T-cell (primary cell): ENCODE results near the gene USH2A. TPM values are rescaled to one million over a fixed set of nuclear protein-coding genes. Genes with fewer than 3 reads are reported as not detected.

ENCODE experiments used
- ATAC-seq, 4 experiments: fragments of 200-7000 bp in 3 of 4; fragments of 150-1000 bp in 1 of 4; cut with Tn5 transposase; replicated peaks in 1 of 4; 1 replicate in 3 of 4; 2 replicates in 1 of 4; pipeline ENCODE4 v1.10.0; 2021; ENCODE audit warnings: moderate library complexity in 3 of 4, mild to moderate bottlenecking in 2 of 4, moderate number of reproducible peaks in 1 of 4
- CTCF ChIA-PET, 2 donors: fragments of 300-600 bp; sonication (Branson Sonifier 250); formaldehyde crosslinking; loops; one replicate each; lab custom pipeline; 2022; ENCODE audit warnings: antibody characterized with exemption in 2 of 2; lab: Charles Lee
- POLR2A ChIA-PET, 2 donors: fragments of 300-600 bp; sonication (Branson Sonifier 250); formaldehyde crosslinking; loops; one replicate each; lab custom pipeline; 2022; ENCODE audit warnings: antibody characterized with exemption in 2 of 2; lab: Charles Lee
- DNase-seq, 35 experiments: peaks; one replicate each; pipeline versions ENCODE4 v3.0.0 to v3.0.0-alpha.2; 2013 to 2023
- H3K27ac ChIP-seq: one replicate; pipeline ENCODE4 v1.5.1; 2013; ENCODE audit warnings: low read length
- H3K27me3 ChIP-seq, 2 experiments: replicated peaks in 1 of 2; 1 replicate in 1 of 2; 2 replicates in 1 of 2; pipeline versions ENCODE4 v1.6.1 to v1.7.0; 2013; ENCODE audit warnings: low read length in 1 of 2, mixed read lengths in 1 of 2; ENCODE audit not compliant: control insufficient read depth in 2 of 2, insufficient read depth in 2 of 2; ENCODE audit errors: extremely low read depth in 1 of 2
- H3K36me3 ChIP-seq, 2 donors: 1 replicate in 1 of 2; 2 replicates in 1 of 2; pipeline versions ENCODE4 v1.6.1 to v1.7.0; 2013; ENCODE audit warnings: low read length in 1 of 2; ENCODE audit not compliant: control insufficient read depth in 2 of 2, insufficient read depth in 1 of 2; ENCODE audit errors: extremely low read depth in 1 of 2
- H3K4me1 ChIP-seq, 2 experiments: 1 replicate in 1 of 2; 2 replicates in 1 of 2; pipeline versions ENCODE4 v1.6.1 to v1.7.0; 2013; ENCODE audit warnings: low read length in 2 of 2, mixed read lengths in 1 of 2; ENCODE audit not compliant: insufficient read depth in 2 of 2, control insufficient read depth in 1 of 2; ENCODE audit errors: extremely low read depth in 1 of 2
- H3K4me3 ChIP-seq, 2 donors: 1 replicate in 1 of 2; 2 replicates in 1 of 2; pipeline versions ENCODE4 v1.5.1 to v1.7.0; 2013; ENCODE audit warnings: mild to moderate bottlenecking in 2 of 2, low read length in 1 of 2, moderate library complexity in 1 of 2; ENCODE audit not compliant: control insufficient read depth in 1 of 2; ENCODE audit errors: extremely low read depth in 1 of 2
- H3K9me3 ChIP-seq: 2 replicates; pipeline ENCODE4 v1.7.0; 2013
- H3K27ac Mint-ChIP-seq, 2 donors: one replicate each; pipeline ENCODE4 v1.8.0; 2020 to 2021; ENCODE audit warnings: mild to moderate bottlenecking in 2 of 2, mixed read lengths in 2 of 2
- H3K27me3 Mint-ChIP-seq, 2 donors: one replicate each; pipeline ENCODE4 v1.8.0; 2021 to 2022; ENCODE audit warnings: mixed read lengths in 2 of 2
- H3K36me3 Mint-ChIP-seq: one replicate; pipeline ENCODE4 v1.8.0; 2021; ENCODE audit warnings: mixed read lengths
- H3K4me1 Mint-ChIP-seq, 3 donors: one replicate each; pipeline ENCODE4 v1.8.0; 2020 to 2022; ENCODE audit warnings: mixed read lengths in 3 of 3, mild to moderate bottlenecking in 1 of 3
- H3K4me3 Mint-ChIP-seq, 3 donors: one replicate each; pipeline ENCODE4 v1.8.0; 2020 to 2022; ENCODE audit warnings: mild to moderate bottlenecking in 3 of 3, mixed read lengths in 3 of 3, moderate library complexity in 3 of 3
- H3K9me3 Mint-ChIP-seq, 3 donors: one replicate each; pipeline ENCODE4 v1.8.0; 2020 to 2022; ENCODE audit warnings: mixed read lengths in 3 of 3
- WGBS: methylation state at CpG from one replicate; pipeline ENCODE4 v1.1.5; 2013; ENCODE audit warnings: missing lambda C conversion rate; ENCODE audit not compliant: insufficient coverage; 5-methylcytosine and 5-hydroxymethylcytosine counted together
- total RNA-seq, 35 experiments: library from RNA in 6 of 35; stranded (reverse) in 6 of 35; fragments of 120-200 nt in 1 of 35; gene quantifications; one replicate each; pipeline versions ENCODE4 v1.2.1 to v1.2.4 and lab custom pipeline; 2013 to 2026

The USH2A gene
- total RNA-seq, 5 donors from 2014 or later (not counting 1 experiment from before 2014, with no cell fraction given), result not detected

DNA sequence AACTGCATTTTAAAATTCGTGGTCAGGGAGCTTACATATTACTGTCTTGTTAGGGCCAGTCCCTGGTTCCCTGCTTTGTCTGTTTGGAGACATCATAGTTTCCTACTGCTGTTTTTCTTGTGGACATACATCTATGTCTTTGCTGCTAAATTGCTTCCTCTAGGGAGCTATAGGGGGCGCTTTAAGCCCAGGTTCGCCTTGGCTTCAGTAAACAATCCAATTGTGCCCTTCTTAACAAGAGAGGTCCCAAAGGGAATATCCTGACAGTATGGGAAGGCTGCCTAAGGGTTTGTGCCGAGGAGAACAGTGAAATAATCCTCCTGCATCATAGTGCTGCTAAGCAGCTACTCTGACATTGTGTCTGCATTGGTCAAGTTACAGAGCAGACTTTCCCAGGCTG, 112.5 kb downstream of the USH2A start:
- Histone ChIP-seq H3K27me3 (no peaks in the 10 kb centered on the region), H3K4me1 (no peaks in the 10 kb centered on the region), H3K27ac (no peak overlapping the region), H3K4me3 (no peak overlapping the region), H3K36me3 (no peaks in the 10 kb centered on the region), H3K9me3 (no peaks in the 10 kb centered on the region)
- Mint-ChIP-seq H3K9me3 (peaks cover 10 to 11% (median 10%) of the 10 kb centered on the region in 3 donors), H3K27me3 (no peaks in the 10 kb centered on the region), H3K4me3 (no peak overlapping the region), H3K27ac (no peak overlapping the region), H3K36me3 (no peaks in the 10 kb centered on the region), H3K4me1 (no peaks in the 10 kb centered on the region)
- WGBS, result 0% methylated on average over 1 of the region's 4 CpGs
- DNase-seq, result no peak
- ChIA-PET CTCF (no interaction called here), POLR2A (no interaction called here)
- no peak for ATAC-seq

DNA sequence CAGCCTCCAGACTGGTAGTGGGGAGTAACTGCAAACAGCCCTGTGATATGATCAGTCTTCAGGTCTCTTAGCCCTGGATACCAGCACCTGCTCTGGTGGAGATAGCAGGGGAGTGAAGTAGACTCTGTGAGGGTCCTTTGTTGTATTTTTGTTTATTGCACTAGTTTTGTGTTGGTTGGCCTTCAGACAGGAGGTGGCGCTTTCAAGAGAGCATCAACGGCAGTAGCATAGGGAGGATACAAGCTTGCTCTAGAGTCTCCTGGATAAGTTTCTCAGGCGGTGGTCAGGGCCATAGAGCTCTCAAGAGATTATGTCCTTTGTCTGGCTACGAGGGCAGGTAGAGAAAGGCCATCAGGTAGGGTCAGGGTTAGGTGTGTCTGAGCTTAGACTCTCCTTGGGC, 116.4 kb downstream of the USH2A start:
- Mint-ChIP-seq H3K27me3 (no peaks in the 10 kb centered on the region), H3K9me3 (peaks cover 3 to 21% (median 10%) of the 10 kb centered on the region in 3 donors), H3K4me1 (no peaks in the 10 kb centered on the region), H3K27ac (no peak overlapping the region), H3K36me3 (no peaks in the 10 kb centered on the region), H3K4me3 (no peak overlapping the region)
- no peak overlapping the region for H3K27ac ChIP-seq
- H3K9me3 ChIP-seq, result no peaks in the 10 kb centered on the region
- ChIA-PET POLR2A (no interaction called here), CTCF (no interaction called here)
- DNase-seq (no peak), ATAC-seq (no peak)
- H3K4me1 ChIP-seq, result no peaks in the 10 kb centered on the region
- 80% methylated on average over 4 of the region's 4 CpGs for WGBS
- no peaks in the 10 kb centered on the region for H3K36me3 ChIP-seq
- no peak overlapping the region for H3K4me3 ChIP-seq
- no peaks in the 10 kb centered on the region for H3K27me3 ChIP-seq

DNA sequence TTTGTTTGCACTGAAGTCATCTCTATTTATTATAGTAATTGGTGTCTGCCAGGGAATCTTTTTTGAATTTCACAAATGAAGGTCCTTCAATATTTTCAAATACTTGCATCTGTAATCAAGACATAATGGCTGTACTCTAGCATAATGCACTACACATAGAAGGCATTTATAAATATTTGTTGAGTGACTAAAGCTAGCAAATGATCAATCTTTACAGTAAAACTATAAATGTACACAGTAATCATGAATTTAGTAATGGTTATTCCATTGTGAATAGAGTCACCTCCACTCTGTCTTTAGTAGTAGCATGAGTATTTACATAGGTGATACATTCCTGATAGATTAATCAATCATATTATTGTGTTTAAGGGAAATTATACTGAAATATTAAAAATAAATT, 119.6 kb downstream of the USH2A start:
- Histone ChIP-seq H3K27ac (no peak overlapping the region), H3K27me3 (no peaks in the 10 kb centered on the region), H3K36me3 (no peaks in the 10 kb centered on the region), H3K4me3 (no peak overlapping the region), H3K4me1 (no peaks in the 10 kb centered on the region), H3K9me3 (no peaks in the 10 kb centered on the region)
- POLR2A ChIA-PET, result no interaction called here
- no peak overlapping the region for H3K27ac Mint-ChIP-seq
- DNase-seq (no peak), ATAC-seq (no peak)
- CTCF ChIA-PET, result no interaction called here
- H3K4me3 Mint-ChIP-seq, result no peak overlapping the region
- no peaks in the 10 kb centered on the region for H3K4me1 Mint-ChIP-seq
- H3K36me3 Mint-ChIP-seq, result no peaks in the 10 kb centered on the region
- peaks cover 3 to 27% (median 11%) of the 10 kb centered on the region in 3 donors for H3K9me3 Mint-ChIP-seq
- H3K27me3 Mint-ChIP-seq, result no peaks in the 10 kb centered on the region

DNA sequence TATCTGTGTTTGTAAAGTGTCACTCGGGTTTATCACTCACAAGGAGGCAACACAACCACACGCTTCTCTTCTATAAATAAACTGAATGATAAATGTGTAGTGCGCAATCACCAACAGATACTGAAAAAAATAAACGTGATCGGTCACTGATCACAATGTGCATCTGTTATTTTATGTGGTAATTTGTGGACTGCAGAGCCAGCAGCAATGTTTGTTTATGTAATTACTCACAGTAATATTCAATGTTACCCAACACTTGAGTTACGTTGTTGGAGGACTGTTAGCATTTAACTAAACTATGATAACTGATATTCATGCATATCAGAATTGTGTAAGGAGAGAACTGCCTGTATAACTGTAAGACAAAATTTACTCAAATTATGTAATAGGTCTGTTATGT, 129.6 kb downstream of the USH2A start:
- H3K4me1 ChIP-seq, result no peaks in the 10 kb centered on the region
- WGBS, result no CpG with 5 or more reads among the region's 6 CpGs
- no peaks in the 10 kb centered on the region for H3K27me3 Mint-ChIP-seq
- H3K27ac ChIP-seq, result no peak overlapping the region
- H3K4me3 ChIP-seq, result no peak overlapping the region
- no peak overlapping the region for H3K27ac Mint-ChIP-seq
- no peaks in the 10 kb centered on the region for H3K36me3 Mint-ChIP-seq
- no peaks in the 10 kb centered on the region for H3K36me3 ChIP-seq
- no peak overlapping the region for H3K4me3 Mint-ChIP-seq
- no peaks in the 10 kb centered on the region for H3K9me3 ChIP-seq
- H3K9me3 Mint-ChIP-seq, result peaks cover 6 to 14% (median 10%) of the 10 kb centered on the region in 3 donors
- H3K4me1 Mint-ChIP-seq, result no peaks in the 10 kb centered on the region
- DNase-seq, result no peak
- CTCF ChIA-PET, result no interaction called here
- ATAC-seq, result no peak
- POLR2A ChIA-PET, result no interaction called here
- H3K27me3 ChIP-seq, result no peaks in the 10 kb centered on the region

DNA sequence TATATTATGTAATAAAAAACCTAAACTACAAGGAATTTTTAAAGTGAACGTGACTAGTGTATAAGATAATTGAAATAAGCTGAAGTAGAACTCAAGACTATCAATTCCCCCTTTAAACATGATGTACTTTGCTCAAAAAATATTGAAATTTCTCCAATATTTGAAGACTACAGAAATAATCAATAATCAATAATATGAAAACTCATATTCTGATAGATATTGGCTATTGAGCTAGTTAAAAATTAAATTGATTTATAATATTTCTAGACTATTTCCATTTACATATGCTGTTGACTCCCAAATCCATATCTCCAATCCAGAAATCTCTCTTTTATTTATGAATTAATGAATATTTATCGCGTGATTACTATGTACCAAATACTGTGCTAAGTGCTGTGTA, 133.2 kb downstream of the USH2A start:
- WGBS, result no CpG with 5 or more reads among the region's 3 CpGs

DNA sequence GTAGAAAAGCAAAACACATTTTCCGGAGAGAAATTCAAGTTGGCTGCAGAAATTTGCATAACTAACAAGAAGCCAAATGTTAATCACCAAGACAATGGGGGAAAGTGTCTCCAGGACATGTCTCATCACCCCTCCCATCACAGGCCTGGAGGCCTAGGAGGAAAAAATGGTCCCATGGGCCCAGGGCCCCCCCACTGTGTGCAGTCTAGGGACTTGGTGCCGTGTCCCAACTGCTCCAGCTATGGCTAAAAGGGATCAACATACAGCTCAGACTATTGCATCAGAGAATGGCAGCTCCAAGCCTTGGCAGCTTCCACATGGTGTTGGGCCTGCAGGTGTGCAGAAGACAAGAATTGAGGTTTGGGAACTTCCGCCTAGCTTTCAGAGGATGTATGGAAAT, 138.2 kb downstream of the USH2A start:
- H3K36me3 ChIP-seq, result no peaks in the 10 kb centered on the region
- WGBS, result 100% methylated on average over 1 of the region's 3 CpGs
- DNase-seq (no peak), ATAC-seq (no peak)
- H3K9me3 ChIP-seq, result no peaks in the 10 kb centered on the region
- Mint-ChIP-seq H3K4me1 (no peaks in the 10 kb centered on the region), H3K4me3 (no peak overlapping the region), H3K9me3 (peaks cover 11 to 29% (median 12%) of the 10 kb centered on the region in 3 donors), H3K36me3 (no peaks in the 10 kb centered on the region), H3K27ac (no peak overlapping the region), H3K27me3 (no peaks in the 10 kb centered on the region)
- ChIA-PET POLR2A (no interaction called here), CTCF (no interaction called here)
- H3K4me3 ChIP-seq, result no peak overlapping the region
- H3K27me3 ChIP-seq, result no peaks in the 10 kb centered on the region
- no peak overlapping the region for H3K27ac ChIP-seq
- no peaks in the 10 kb centered on the region for H3K4me1 ChIP-seq

More for the DNA sequence above, 133.2 kb downstream of the USH2A start:
- Mint-ChIP-seq H3K27me3 (no peaks in the 10 kb centered on the region), H3K36me3 (no peaks in the 10 kb centered on the region), H3K4me3 (no peak overlapping the region), H3K27ac (no peak overlapping the region), H3K9me3 (peaks cover 16 to 18% (median 17%) of the 10 kb centered on the region in 3 donors), H3K4me1 (no peaks in the 10 kb centered on the region)
- Histone ChIP-seq H3K9me3 (no peaks in the 10 kb centered on the region), H3K4me3 (no peak overlapping the region), H3K36me3 (no peaks in the 10 kb centered on the region), H3K27ac (no peak overlapping the region), H3K27me3 (no peaks in the 10 kb centered on the region), H3K4me1 (no peaks in the 10 kb centered on the region)
- ChIA-PET POLR2A (no interaction called here), CTCF (no interaction called here)
- ATAC-seq (no peak), DNase-seq (no peak)

DNA sequence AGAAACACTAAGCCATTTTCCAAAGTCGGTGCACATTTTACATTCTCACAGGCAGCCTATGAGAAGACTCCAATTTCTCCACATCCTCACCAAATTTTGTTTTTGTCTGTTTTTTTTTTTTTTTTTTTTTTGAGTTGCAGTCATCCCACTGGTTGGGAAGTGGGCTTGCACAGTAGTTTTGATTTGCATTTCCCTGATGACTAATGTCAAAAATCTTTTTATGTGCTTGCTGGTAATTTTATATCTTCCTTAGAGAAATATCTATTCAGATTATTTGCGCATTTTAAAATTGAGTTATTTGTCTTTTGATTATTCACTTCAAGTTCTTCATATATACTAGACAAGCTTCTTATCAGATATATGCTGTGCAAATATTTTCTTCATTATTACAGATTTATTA, 141.5 kb downstream of the USH2A start:
- POLR2A ChIA-PET, result no interaction called here
- H3K4me1 Mint-ChIP-seq, result no peaks in the 10 kb centered on the region
- no peak overlapping the region for H3K4me3 ChIP-seq
- H3K4me1 ChIP-seq, result no peaks in the 10 kb centered on the region
- peaks cover 17 to 45% (median 22%) of the 10 kb centered on the region in 3 donors for H3K9me3 Mint-ChIP-seq
- H3K27me3 ChIP-seq, result no peaks in the 10 kb centered on the region
- WGBS, result no CpG with 5 or more reads among the region's 2 CpGs
- H3K36me3 Mint-ChIP-seq, result no peaks in the 10 kb centered on the region
- CTCF ChIA-PET, result no interaction called here
- no peak overlapping the region for H3K27ac Mint-ChIP-seq
- no peak overlapping the region for H3K4me3 Mint-ChIP-seq
- no peak overlapping the region for H3K27ac ChIP-seq
- no peak for ATAC-seq
- no peaks in the 10 kb centered on the region for H3K27me3 Mint-ChIP-seq
- no peak for DNase-seq
- no peaks in the 10 kb centered on the region for H3K36me3 ChIP-seq
- no peaks in the 10 kb centered on the region for H3K9me3 ChIP-seq
